Panc1 (cell line): ENCODE data around the gene B3GALNT2.

Experiments used
- CTCF ChIP-seq: fragments of 450-650 bp; IDR thresholded peaks from 2 replicates; pipeline ENCODE4 v1.5.1; 2017; ENCODE audit warnings: mild to moderate bottlenecking
- POLR2AphosphoS5 ChIP-seq: IDR thresholded peaks from 2 replicates; pipeline ENCODE4 v1.6.1; 2012; ENCODE audit warnings: mild to moderate bottlenecking, low read depth, low read length, moderate library complexity
- SIN3A ChIP-seq: IDR thresholded peaks from 2 replicates; pipeline ENCODE4 v1.6.1; 2012; ENCODE audit warnings: low read depth, mild to moderate bottlenecking, low read length, moderate library complexity, borderline replicate concordance; ENCODE audit not compliant: insufficient read depth

- TF ChIP-seq CTCF (no peak), SIN3A (no peak), POLR2AphosphoS5 (no peak)
These were observed 35.3 kb downstream of the B3GALNT2 start for GRCh38 chr1:235468970-235469369.
